ENCODE results near the gene FAM241A.
"Not testable (repeated sequence)": the region's sequence is repeated elsewhere in the genome, so short reads cannot be mapped to it uniquely, and the experiment has no call there.

Gene FAM241A

GRCh38 chr4:112176596-112176995 lies 31.3 kb downstream of the FAM241A start:
- DNase-seq, result no peak

GRCh38 chr4:112178741-112179140 lies 33.5 kb downstream of the FAM241A start:
- not testable (repeated sequence) for DNase-seq

- no peak for DNase-seq
Measured at GRCh38 chr4:112181358-112182000, 36.2 kb downstream of the FAM241A start.

- DNase-seq, result no peak
Measured at GRCh38 chr4:112182604-112183003, 37.4 kb downstream of the FAM241A start.

GRCh38 chr4:112183252-112183651 lies 38.0 kb downstream of the FAM241A start:
- no peak for DNase-seq

- no peak for DNase-seq
Measured at GRCh38 chr4:112184438-112184837, 39.2 kb downstream of the FAM241A start.

- no peak for DNase-seq
Measured at GRCh38 chr4:112185334-112185733, 40.1 kb downstream of the FAM241A start.

GRCh38 chr4:112185740-112186670 lies 40.8 kb downstream of the FAM241A start:
- DNase-seq, result no peak

- DNase-seq, result no peak
Measured at GRCh38 chr4:112189754-112190153, 44.5 kb downstream of the FAM241A start.

- DNase-seq, result no peak
Measured at GRCh38 chr4:112190684-112191083, 45.4 kb downstream of the FAM241A start.

- no peak for DNase-seq
Measured at GRCh38 chr4:112196461-112196860, 51.2 kb downstream of the FAM241A start.

GRCh38 chr4:112199041-112199440 lies 53.8 kb downstream of the FAM241A start:
- no peak for DNase-seq

GRCh38 chr4:112201915-112202505 lies 56.8 kb downstream of the FAM241A start:
- DNase-seq, result no peak

GRCh38 chr4:112203593-112203992 lies 58.3 kb downstream of the FAM241A start:
- DNase-seq, result no peak

- DNase-seq, result no peak
Measured at GRCh38 chr4:112206431-112206830, 61.2 kb downstream of the FAM241A start.

- not testable (repeated sequence) for DNase-seq
Measured at GRCh38 chr4:112208137-112209095, 63.2 kb downstream of the FAM241A start.

- DNase-seq, result no peak
Measured at GRCh38 chr4:112210777-112211176, 65.5 kb downstream of the FAM241A start.

- DNase-seq, result no peak
Measured at GRCh38 chr4:112213091-112213490, 67.8 kb downstream of the FAM241A start.

- DNase-seq, result no peak
Measured at GRCh38 chr4:112213856-112214255, 68.6 kb downstream of the FAM241A start.

- DNase-seq, result no peak
Measured at GRCh38 chr4:112214390-112215264, 69.4 kb downstream of the FAM241A start.

- DNase-seq, result no peak
Measured at GRCh38 chr4:112219826-112220366, 74.6 kb downstream of the FAM241A start.
